Astrocyte of the cerebellum (primary cell): ENCODE results near the gene CLN6.

Experiments used
- DNase-seq: peaks from one replicate; pipeline ENCODE4 v3.0.0-alpha.2; 2011; ENCODE audit warnings: low read depth
- H3K4me3 ChIP-seq: 2 replicates; pipeline ENCODE4 v1.5.1; 2011; ENCODE audit warnings: mild to moderate bottlenecking, low read depth, low read length, moderate library complexity
- in situ Hi-C: cut with HindIII; loops from 2 replicates; pipeline ENCODE4 v1.10.0; 2017; ENCODE audit warnings: low sequenced_read_pairs
- TF ChIP-seq, protein P1 (sequence below): IDR thresholded peaks from 2 replicates; pipeline ENCODE4 v1.5.1; 2012; ENCODE audit warnings: low read length, low read depth, moderate library complexity, mild to moderate bottlenecking; ENCODE audit errors: missing control alignments

Gene CLN6

DNA sequence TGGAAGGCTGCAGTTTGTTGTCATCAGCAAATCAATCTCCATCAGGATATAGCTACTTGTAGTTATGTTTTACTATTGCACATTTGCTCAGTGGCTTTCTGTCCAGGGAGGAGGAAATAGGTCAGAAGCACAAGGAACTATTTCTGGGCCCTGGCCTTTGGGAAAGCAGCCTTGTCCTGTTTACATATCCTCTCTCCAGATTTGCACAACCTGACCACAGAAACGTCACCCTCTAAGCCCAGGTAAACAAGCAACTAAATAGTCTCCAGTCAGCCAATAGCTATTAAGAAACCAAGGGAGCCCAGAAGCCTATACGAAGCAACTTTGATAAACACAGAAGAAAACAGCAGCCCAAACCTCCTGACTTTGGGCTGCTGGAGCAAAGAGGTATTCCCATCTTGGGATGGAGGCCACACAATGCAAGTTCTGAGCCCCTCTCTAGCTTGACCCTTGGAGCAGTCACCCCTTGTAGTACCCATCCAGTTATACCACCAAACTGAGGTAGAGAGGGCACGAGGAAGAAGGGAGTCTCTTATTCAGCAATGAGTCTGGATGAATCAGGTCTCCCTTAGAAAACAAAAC, 45.7 kb upstream of the CLN6 start:
- TF ChIP-seq, protein P1, sequence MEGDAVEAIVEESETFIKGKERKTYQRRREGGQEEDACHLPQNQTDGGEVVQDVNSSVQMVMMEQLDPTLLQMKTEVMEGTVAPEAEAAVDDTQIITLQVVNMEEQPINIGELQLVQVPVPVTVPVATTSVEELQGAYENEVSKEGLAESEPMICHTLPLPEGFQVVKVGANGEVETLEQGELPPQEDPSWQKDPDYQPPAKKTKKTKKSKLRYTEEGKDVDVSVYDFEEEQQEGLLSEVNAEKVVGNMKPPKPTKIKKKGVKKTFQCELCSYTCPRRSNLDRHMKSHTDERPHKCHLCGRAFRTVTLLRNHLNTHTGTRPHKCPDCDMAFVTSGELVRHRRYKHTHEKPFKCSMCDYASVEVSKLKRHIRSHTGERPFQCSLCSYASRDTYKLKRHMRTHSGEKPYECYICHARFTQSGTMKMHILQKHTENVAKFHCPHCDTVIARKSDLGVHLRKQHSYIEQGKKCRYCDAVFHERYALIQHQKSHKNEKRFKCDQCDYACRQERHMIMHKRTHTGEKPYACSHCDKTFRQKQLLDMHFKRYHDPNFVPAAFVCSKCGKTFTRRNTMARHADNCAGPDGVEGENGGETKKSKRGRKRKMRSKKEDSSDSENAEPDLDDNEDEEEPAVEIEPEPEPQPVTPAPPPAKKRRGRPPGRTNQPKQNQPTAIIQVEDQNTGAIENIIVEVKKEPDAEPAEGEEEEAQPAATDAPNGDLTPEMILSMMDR, result no peak
- DNase-seq, result no peak
- H3K4me3 ChIP-seq, result no peak overlapping the region
- in situ Hi-C loops, result no loop called here

DNA sequence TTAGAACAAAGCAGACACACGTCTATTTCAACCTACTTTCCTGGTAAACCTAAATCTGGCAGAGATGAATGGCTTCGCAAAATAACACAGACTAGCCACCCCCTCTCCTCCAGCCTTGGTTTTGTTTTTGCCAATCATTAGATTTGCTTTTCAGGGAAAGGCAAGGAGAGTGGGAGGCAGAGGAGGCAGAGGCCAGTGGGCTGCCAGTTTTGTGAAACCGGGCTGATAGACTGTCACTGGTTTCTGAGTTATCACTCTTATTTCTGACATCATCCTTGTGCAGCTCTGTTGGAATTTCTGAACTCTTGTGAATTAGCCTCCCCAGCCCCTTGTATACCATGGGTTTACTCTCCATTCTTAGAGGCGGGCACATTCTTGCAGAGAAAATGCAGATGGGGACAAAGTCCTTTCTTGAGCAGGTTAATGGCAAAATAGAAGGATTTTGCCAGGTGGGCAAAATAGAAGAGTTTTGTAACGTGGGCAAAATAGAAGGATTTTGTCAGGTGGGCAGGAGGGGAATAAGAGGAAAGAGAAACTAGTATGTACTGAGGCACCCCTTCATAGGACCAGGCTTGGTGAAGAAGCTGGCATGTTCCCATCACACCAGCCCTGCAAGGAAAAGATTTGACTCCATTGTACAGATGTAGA, 44.8 kb upstream of the CLN6 start:
- TF ChIP-seq, protein P1, result no peak
- DNase-seq, result no peak
- in situ Hi-C loops, result no loop called here
- no peak overlapping the region for H3K4me3 ChIP-seq

DNA sequence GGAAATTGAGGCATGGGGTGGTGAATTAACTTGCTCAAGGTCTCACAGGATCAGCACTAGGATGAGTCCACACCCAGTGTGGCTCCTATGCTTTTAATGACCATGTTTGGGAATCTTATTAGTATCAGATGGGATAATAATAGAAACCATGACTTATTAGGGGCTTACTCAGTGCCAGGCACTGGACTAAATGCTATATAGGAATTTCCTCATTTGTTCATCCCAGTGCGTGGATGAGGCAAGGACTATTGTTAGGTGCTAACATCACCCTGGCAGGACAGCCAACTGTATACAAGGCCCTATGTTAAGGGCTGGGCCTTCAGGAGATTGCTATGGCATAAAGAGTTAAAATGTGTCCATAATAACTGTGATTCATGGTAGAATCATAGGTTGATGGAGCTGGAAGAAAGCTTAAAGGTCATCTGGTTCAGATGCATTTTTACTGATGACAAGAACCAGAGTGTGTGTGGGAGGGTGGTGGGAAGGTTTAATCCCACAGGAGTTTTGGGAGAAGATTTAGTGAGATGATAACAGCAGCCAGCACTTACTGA, 43.3 kb upstream of the CLN6 start:
- TF ChIP-seq, protein P1, result no peak
- no peak for DNase-seq

DNA sequence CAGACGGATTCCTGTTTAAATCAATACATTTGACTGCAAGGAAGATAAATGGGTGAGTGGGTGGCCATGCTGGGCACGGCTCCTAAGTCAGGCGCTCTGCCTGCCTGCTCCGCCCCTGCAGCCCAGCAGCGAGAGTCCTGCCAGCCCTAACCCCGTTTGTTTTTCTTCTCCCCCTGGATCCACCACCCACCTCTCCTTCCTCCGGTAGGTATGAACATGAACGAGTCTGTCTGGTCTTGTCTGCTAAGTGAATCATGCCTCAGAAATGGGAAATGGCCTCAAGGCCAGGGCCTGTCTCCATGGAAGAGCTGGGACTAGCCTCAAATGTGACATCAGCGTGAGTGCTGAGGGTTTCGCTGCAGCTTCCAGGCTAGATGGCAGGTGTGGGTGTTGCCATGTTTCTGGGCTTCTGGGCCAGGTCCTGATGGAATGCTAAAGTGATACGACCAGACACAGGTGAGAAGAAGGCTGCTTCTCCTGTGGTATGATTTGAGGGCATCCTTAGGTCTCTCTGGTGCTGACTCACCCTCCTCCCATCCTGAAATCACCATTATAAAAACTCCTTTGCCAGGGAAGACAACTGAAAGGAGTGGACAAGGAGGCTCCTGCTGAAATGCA, 42.4 kb upstream of the CLN6 start:
- no peak overlapping the region for H3K4me3 ChIP-seq
- no peak for DNase-seq
- TF ChIP-seq, protein P1, result no peak

More for the DNA sequence above, 43.3 kb upstream of the CLN6 start:
- in situ Hi-C loops, result no loop called here
- no peak overlapping the region for H3K4me3 ChIP-seq

DNA sequence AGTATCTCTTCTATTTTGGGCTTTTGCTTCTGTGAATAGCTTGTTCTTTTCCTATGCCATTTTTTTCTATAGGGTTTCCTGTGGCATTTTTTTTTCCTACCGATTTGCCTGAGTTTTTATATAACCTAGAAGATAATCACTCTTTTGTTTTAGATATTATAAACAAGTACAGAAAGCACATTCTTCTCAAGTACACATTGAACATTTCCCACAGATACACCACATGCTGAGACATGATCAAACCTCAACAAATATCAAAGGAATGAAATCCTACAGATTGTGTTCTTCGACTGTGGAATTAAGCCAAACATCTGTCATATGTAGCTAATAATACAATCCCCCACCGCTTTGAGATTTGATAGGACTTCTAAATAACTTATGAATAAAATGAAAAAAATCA, 38.9 kb upstream of the CLN6 start:
- in situ Hi-C loops, result no loop called here
- no peak for DNase-seq
- TF ChIP-seq, protein P1, result no peak
- no peak overlapping the region for H3K4me3 ChIP-seq

More for the DNA sequence above, 42.4 kb upstream of the CLN6 start:
- in situ Hi-C loops, result no loop called here

DNA sequence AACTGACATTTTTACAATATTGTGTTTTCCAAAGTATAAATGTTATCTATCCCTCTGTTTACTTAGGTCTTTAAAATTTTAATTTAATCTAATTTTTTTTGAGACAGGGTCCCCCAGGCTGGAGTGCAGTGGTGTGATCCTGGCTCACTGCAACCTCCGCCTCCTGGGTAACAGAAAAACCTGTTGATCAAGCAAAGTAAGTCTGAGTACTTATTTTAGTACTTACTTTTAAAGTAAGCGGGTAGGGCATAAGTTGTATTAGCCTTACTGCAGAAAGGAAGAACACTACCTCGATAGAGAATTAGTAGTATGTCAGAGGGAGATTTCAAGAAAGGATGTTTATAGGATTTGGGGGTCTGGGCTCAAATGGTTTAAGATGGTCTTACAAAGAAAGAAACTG, 36.1 kb upstream of the CLN6 start:
- no peak for DNase-seq
- TF ChIP-seq, protein P1, result no peak
- in situ Hi-C loops, result no loop called here
- H3K4me3 ChIP-seq, result no peak overlapping the region
